Neural cell (in vitro differentiated cells): ENCODE results near the gene SARNP. TPM values are rescaled to one million over a fixed set of nuclear protein-coding genes. Genes with fewer than 3 reads are reported as not detected.

Source experiments
- H2AFZ ChIP-seq: fragments of 200-600, 300-800 bp; sonication (generic), shearing (Covaris generic); 2 replicates; pipeline ENCODE4 v1.6.0; 2014; ENCODE audit warnings: low read depth, mild to moderate bottlenecking, antibody characterized with exemption, low read length, moderate library complexity
- H3F3A ChIP-seq: fragments of 200-600 bp; shearing (Covaris generic); 2 replicates; pipeline ENCODE4 v1.6.1; 2016; ENCODE audit warnings: mild to moderate bottlenecking, moderate library complexity, mixed read lengths, antibody characterized with exemption, low read length; ENCODE audit not compliant: insufficient read depth, poor library complexity, severe bottlenecking
- H3K27ac ChIP-seq: fragments of 200-600, 300-800 bp; sonication (generic), shearing (Covaris generic); 2 replicates; pipeline ENCODE4 v1.5.1; 2014; ENCODE audit warnings: mild to moderate bottlenecking, low read length, moderate library complexity
- H3K27me3 ChIP-seq: fragments of 300-800, 200-600 bp; sonication (generic), shearing (Covaris generic); 2 replicates; pipeline ENCODE4 v1.6.0; 2014; ENCODE audit warnings: mild to moderate bottlenecking, low read depth, low read length, moderate library complexity; ENCODE audit not compliant: insufficient read depth
- H3K36me3 ChIP-seq: fragments of 300-800, 200-600 bp; sonication (generic), shearing (Covaris generic); 2 replicates; pipeline ENCODE4 v1.5.1; 2014; ENCODE audit warnings: mild to moderate bottlenecking, antibody characterized with exemption, low read length, moderate library complexity; ENCODE audit not compliant: insufficient read depth
- H3K4me2 ChIP-seq: fragments of 300-800, 200-600 bp; sonication (generic), shearing (Covaris generic); 2 replicates; pipeline ENCODE4 v1.6.0; 2014; ENCODE audit warnings: mild to moderate bottlenecking, low read length
- H3K4me3 ChIP-seq: fragments of 300-800, 200-600 bp; sonication (generic), shearing (Covaris generic); 2 replicates; pipeline ENCODE4 v1.5.1; 2014; ENCODE audit warnings: mild to moderate bottlenecking, low read length, moderate library complexity
- H3K79me2 ChIP-seq: fragments of 200-600 bp; shearing (Covaris generic); replicated peaks from 2 replicates; pipeline ENCODE4 v1.6.0; 2014; ENCODE audit warnings: mild to moderate bottlenecking, low read length, moderate library complexity; ENCODE audit not compliant: insufficient read depth
- H3K9ac ChIP-seq: fragments of 300-800, 200-600 bp; sonication (generic), shearing (Covaris generic); 2 replicates; pipeline ENCODE4 v1.6.1; 2016; ENCODE audit warnings: mild to moderate bottlenecking, low read length, mixed read lengths
- H3K9me2 ChIP-seq: fragments of 200-600 bp; shearing (Covaris generic); 2 replicates; pipeline ENCODE4 v1.6.1; 2016; ENCODE audit warnings: mild to moderate bottlenecking, low read length, mixed read lengths; ENCODE audit not compliant: insufficient read depth
- H3K9me3 ChIP-seq: fragments of 200-600, 300-800 bp; sonication (generic), shearing (Covaris generic); 2 replicates; pipeline ENCODE4 v1.6.1; 2016; ENCODE audit warnings: mild to moderate bottlenecking, mixed run types, low read length, moderate library complexity, mixed read lengths
- H4K20me1 ChIP-seq: fragments of 200-600 bp; shearing (Covaris generic); 2 replicates; pipeline ENCODE4 v1.6.1; 2016; ENCODE audit warnings: mild to moderate bottlenecking, mixed run types; ENCODE audit not compliant: insufficient read depth
- EP300 ChIP-seq: fragments of 450-650 bp; conservative IDR thresholded peaks from 2 replicates; pipeline ENCODE4 v1.6.1; 2014; ENCODE audit warnings: antibody characterized with exemption, mild to moderate bottlenecking, moderate library complexity; ENCODE audit not compliant: poor library complexity, severe bottlenecking
- EZH2 ChIP-seq: fragments of 200-600, 300-800 bp; shearing (Covaris generic), sonication (generic); IDR thresholded peaks from 2 replicates; pipeline ENCODE4 v1.6.1; 2014; ENCODE audit warnings: antibody characterized with exemption, low read length, borderline replicate concordance, mild to moderate bottlenecking; ENCODE audit not compliant: insufficient read depth, poor library complexity, severe bottlenecking
- MXI1 ChIP-seq: fragments of 450-650 bp; conservative IDR thresholded peaks from 2 replicates; pipeline ENCODE4 v1.6.1; 2014; ENCODE audit warnings: antibody characterized with exemption, mild to moderate bottlenecking; ENCODE audit not compliant: poor library complexity, severe bottlenecking
- POLR2AphosphoS5 ChIP-seq: IDR thresholded peaks from 2 replicates; pipeline ENCODE4 v1.6.1; 2012
- RAD21 ChIP-seq: fragments of 450-650 bp; conservative IDR thresholded peaks from 2 replicates; pipeline ENCODE4 v1.6.1; 2014; ENCODE audit warnings: antibody characterized with exemption, mild to moderate bottlenecking, moderate library complexity
- SMC3 ChIP-seq: fragments of 450-650 bp; conservative IDR thresholded peaks from 2 replicates; pipeline ENCODE4 v1.6.1; 2014; ENCODE audit warnings: antibody characterized with exemption, mild to moderate bottlenecking, moderate library complexity; ENCODE audit not compliant: poor library complexity
- TAF1 ChIP-seq: IDR thresholded peaks from 2 replicates; pipeline ENCODE4 v1.6.1; 2012; ENCODE audit warnings: low read depth
- polyA plus RNA-seq: library from polyadenylated mRNA; depleted of rRNA; stranded (reverse); fragments of >200 nt; gene quantifications from 2 replicates; pipeline ENCODE4 v1.2.3, GENCODE V29; 2014
- TF ChIP-seq, protein P1 (sequence below): fragments of 450-650 bp; IDR thresholded peaks from 2 replicates; pipeline ENCODE4 v1.5.1; 2014; ENCODE audit warnings: antibody characterized with exemption, mild to moderate bottlenecking, moderate library complexity; ENCODE audit not compliant: poor library complexity, severe bottlenecking
- TF ChIP-seq, protein P2 (sequence below): IDR thresholded peaks from 2 replicates; pipeline ENCODE4 v1.6.1; 2012; ENCODE audit warnings: borderline replicate concordance

SARNP gene
- polyA plus RNA-seq, 1 donor from 2014 or later = 332 TPM

- Histone ChIP-seq H3F3A (no peaks in the 10 kb centered on the region), H3K4me3 (no peak overlapping the region), H2AFZ (no peak overlapping the region), H3K27me3 (no peaks in the 10 kb centered on the region), H3K4me2 (no peak overlapping the region), H3K9ac (no peak overlapping the region), H3K9me3 (no peaks in the 10 kb centered on the region), H3K27ac (no peak overlapping the region), H3K9me2 (no peaks in the 10 kb centered on the region), H3K79me2 (no peaks in the 10 kb centered on the region), H3K36me3 (no peaks in the 10 kb centered on the region), H4K20me1 (no peaks in the 10 kb centered on the region)
- TF ChIP-seq POLR2AphosphoS5 = no peak
- TF ChIP-seq, protein P1, sequence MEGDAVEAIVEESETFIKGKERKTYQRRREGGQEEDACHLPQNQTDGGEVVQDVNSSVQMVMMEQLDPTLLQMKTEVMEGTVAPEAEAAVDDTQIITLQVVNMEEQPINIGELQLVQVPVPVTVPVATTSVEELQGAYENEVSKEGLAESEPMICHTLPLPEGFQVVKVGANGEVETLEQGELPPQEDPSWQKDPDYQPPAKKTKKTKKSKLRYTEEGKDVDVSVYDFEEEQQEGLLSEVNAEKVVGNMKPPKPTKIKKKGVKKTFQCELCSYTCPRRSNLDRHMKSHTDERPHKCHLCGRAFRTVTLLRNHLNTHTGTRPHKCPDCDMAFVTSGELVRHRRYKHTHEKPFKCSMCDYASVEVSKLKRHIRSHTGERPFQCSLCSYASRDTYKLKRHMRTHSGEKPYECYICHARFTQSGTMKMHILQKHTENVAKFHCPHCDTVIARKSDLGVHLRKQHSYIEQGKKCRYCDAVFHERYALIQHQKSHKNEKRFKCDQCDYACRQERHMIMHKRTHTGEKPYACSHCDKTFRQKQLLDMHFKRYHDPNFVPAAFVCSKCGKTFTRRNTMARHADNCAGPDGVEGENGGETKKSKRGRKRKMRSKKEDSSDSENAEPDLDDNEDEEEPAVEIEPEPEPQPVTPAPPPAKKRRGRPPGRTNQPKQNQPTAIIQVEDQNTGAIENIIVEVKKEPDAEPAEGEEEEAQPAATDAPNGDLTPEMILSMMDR = no peak
- TF ChIP-seq TAF1 = no peak
- TF ChIP-seq, protein P2, sequence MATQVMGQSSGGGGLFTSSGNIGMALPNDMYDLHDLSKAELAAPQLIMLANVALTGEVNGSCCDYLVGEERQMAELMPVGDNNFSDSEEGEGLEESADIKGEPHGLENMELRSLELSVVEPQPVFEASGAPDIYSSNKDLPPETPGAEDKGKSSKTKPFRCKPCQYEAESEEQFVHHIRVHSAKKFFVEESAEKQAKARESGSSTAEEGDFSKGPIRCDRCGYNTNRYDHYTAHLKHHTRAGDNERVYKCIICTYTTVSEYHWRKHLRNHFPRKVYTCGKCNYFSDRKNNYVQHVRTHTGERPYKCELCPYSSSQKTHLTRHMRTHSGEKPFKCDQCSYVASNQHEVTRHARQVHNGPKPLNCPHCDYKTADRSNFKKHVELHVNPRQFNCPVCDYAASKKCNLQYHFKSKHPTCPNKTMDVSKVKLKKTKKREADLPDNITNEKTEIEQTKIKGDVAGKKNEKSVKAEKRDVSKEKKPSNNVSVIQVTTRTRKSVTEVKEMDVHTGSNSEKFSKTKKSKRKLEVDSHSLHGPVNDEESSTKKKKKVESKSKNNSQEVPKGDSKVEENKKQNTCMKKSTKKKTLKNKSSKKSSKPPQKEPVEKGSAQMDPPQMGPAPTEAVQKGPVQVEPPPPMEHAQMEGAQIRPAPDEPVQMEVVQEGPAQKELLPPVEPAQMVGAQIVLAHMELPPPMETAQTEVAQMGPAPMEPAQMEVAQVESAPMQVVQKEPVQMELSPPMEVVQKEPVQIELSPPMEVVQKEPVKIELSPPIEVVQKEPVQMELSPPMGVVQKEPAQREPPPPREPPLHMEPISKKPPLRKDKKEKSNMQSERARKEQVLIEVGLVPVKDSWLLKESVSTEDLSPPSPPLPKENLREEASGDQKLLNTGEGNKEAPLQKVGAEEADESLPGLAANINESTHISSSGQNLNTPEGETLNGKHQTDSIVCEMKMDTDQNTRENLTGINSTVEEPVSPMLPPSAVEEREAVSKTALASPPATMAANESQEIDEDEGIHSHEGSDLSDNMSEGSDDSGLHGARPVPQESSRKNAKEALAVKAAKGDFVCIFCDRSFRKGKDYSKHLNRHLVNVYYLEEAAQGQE = no peak
- TF ChIP-seq MXI1 = no peak
- TF ChIP-seq EP300 = no peak
- no peak for TF ChIP-seq EZH2
- no peak for TF ChIP-seq SMC3
- no peak for TF ChIP-seq RAD21
Observed at GRCh38 chr12:55843431-55843830, 25.9 kb upstream of the SARNP start.

GRCh38 chr12:55842681-55843429 is 25.3 kb upstream of the SARNP start, which contains the start of gene MMP19:
Gene MMP19 (minus strand): TSS chr12:55842936. CDS start chr12:55842830, 106 bp downstream.
- H2AFZ ChIP-seq = no peak within 1 kb of the TSS
- no peaks in the 10 kb centered on the region for H3K79me2 ChIP-seq
- no peak for TF ChIP-seq MXI1
- TF ChIP-seq POLR2AphosphoS5 = no peak
- no peak for TF ChIP-seq EZH2
- no peak for TF ChIP-seq RAD21
- TF ChIP-seq, protein P2 = no peak
- TF ChIP-seq TAF1 = no peak
- no peak for TF ChIP-seq EP300
- no peaks in the 10 kb centered on the region for H3K27me3 ChIP-seq
- H3K27ac ChIP-seq = no peak within 1 kb of the TSS
- no peaks in the 10 kb centered on the region for H3F3A ChIP-seq
- H3K9me3 ChIP-seq = no peaks in the 10 kb centered on the region
- H3K36me3 ChIP-seq = no peaks in the 10 kb centered on the region
- H3K9ac ChIP-seq = no peak within 1 kb of the TSS
- no peaks in the 10 kb centered on the region for H3K9me2 ChIP-seq
- no peaks in the 10 kb centered on the region for H4K20me1 ChIP-seq
- H3K4me2 ChIP-seq = no peak within 1 kb of the TSS
- no peak within 1 kb of the TSS for H3K4me3 ChIP-seq
